ENCODE data around the gene NEDD8.
"Not testable (repeated sequence)": the region's sequence is repeated elsewhere in the genome, so short reads cannot be mapped to it uniquely, and the experiment has no call there.

Gene NEDD8

GRCh38 chr14:24245350-24245749 lies 13.2 kb upstream of the NEDD8 start:
- DNase-seq, result not testable (repeated sequence)

- peak; percentile 41 for DNase-seq
Measured at GRCh38 chr14:24243336-24243836, 11.2 kb upstream of the NEDD8 start.

GRCh38 chr14:24241829-24242443 lies 9.8 kb upstream of the NEDD8 start:
- DNase-seq, result peak; percentile 94

- DNase-seq, result no peak
Measured at GRCh38 chr14:24240110-24240918, 8.1 kb upstream of the NEDD8 start.

GRCh38 chr14:24238527-24239037 lies 6.4 kb upstream of the NEDD8 start:
- no peak for DNase-seq

- no peak for DNase-seq
Measured at GRCh38 chr14:24238123-24238522, 6.0 kb upstream of the NEDD8 start.

- no peak for DNase-seq
Measured at GRCh38 chr14:24237463-24237955, 5.3 kb upstream of the NEDD8 start.

- DNase-seq, result no peak
Measured at GRCh38 chr14:24236689-24237462, 4.7 kb upstream of the NEDD8 start.

GRCh38 chr14:24235804-24236688 lies 3.9 kb upstream of the NEDD8 start:
- DNase-seq, result no peak

GRCh38 chr14:24234095-24235005 lies 2.2 kb upstream of the NEDD8 start:
- DNase-seq, result no peak

GRCh38 chr14:24233538-24233866 lies 1.3 kb upstream of the NEDD8 start:
- no peak for DNase-seq

GRCh38 chr14:24232645-24233537 lies 724 bp upstream of the NEDD8 start, which contains the start of gene GMPR2:
GMPR2 (plus strand) TSS chr14:24232929; CDS start chr14:24233254, 325 bp downstream.
- DNase-seq, result no peak

GRCh38 chr14:24231263-24232120 lies 675 bp downstream of the NEDD8 start:
- DNase-seq, result no peak

GRCh38 chr14:24228902-24229301 lies 3.3 kb downstream of the NEDD8 start:
- no peak for DNase-seq

- no peak for DNase-seq
Measured at GRCh38 chr14:24226473-24226872, 5.7 kb downstream of the NEDD8 start.

GRCh38 chr14:24224618-24225071 lies 7.5 kb downstream of the NEDD8 start:
- no peak for DNase-seq

- not testable (repeated sequence) for DNase-seq
Measured at GRCh38 chr14:24222987-24223386, 9.2 kb downstream of the NEDD8 start.

GRCh38 chr14:24219521-24219920 lies 12.6 kb downstream of the NEDD8 start:
- DNase-seq, result no peak

GRCh38 chr14:24219080-24219479 lies 13.1 kb downstream of the NEDD8 start:
- DNase-seq, result no peak
